Stomach (tissue), 9 donors: ENCODE measurements around the gene NPIPB8. TPM values are rescaled to one million over a fixed set of nuclear protein-coding genes. Genes with fewer than 3 reads are reported as not detected.

Experiments
- DNase-seq, 2 donors: peaks; one replicate each; pipeline versions ENCODE4 v3.0.0 to v3.0.0-alpha.2; 2013 to 2019
- H3K27ac ChIP-seq, 5 donors: fragments of 200-600 bp in 4 of 5; sonication (generic) in 4 of 5; one replicate each; pipeline ENCODE4 v1.5.1; 2013 to 2019; ENCODE audit warnings: mild to moderate bottlenecking in 1 of 5, moderate library complexity in 1 of 5
- H3K27me3 ChIP-seq, 3 donors: fragments of 200-600 bp; sonication (generic); one replicate each; pipeline ENCODE4 v1.5.1; 2017 to 2019; ENCODE audit warnings: mixed run types in 1 of 3
- H3K36me3 ChIP-seq, 4 donors: fragments of 200-600 bp; sonication (generic); 1 replicate in 3 of 4; 2 replicates in 1 of 4; pipeline ENCODE4 v1.5.1; 2016 to 2019
- H3K4me1 ChIP-seq, 4 donors: fragments of 200-600 bp; sonication (generic); one replicate each; pipeline ENCODE4 v1.5.1; 2016 to 2019
- H3K4me3 ChIP-seq, 4 donors: fragments of 200-600 bp; sonication (generic) in 3 of 4; one replicate each; pipeline ENCODE4 v1.5.1; 2016 to 2019; ENCODE audit warnings: mild to moderate bottlenecking in 1 of 4
- H3K9me3 ChIP-seq, 4 donors: fragments of 200-600 bp; sonication (generic); one replicate each; pipeline ENCODE4 v1.5.1; 2016 to 2019
- EP300 ChIP-seq: sonication (generic); formaldehyde crosslinking; IDR thresholded peaks from one replicate; pipeline ENCODE4 v1.6.1; 2017; ENCODE audit warnings: antibody characterized with exemption
- POLR2A ChIP-seq, 4 donors: fragments of 450-650 bp; IDR thresholded peaks; one replicate each; pipeline ENCODE4 v1.6.1; 2016; ENCODE audit warnings: antibody characterized with exemption in 4 of 4, control low read depth in 2 of 4, mild to moderate bottlenecking in 1 of 4, moderate library complexity in 1 of 4
- POLR2AphosphoS5 ChIP-seq, 3 donors: sonication (generic); formaldehyde crosslinking; IDR thresholded peaks; one replicate each; pipeline ENCODE4 v1.6.1; 2016; ENCODE audit warnings: antibody characterized with exemption in 3 of 3
- WGBS, 5 donors: extraction: QIAGEN DNeasy Blood & Tissue Kit in 3 of 5; methylation state at CpG; one replicate each; pipeline versions ENCODE4 v1.1.5 to v1.1.7; 2013 to 2018; 5-methylcytosine and 5-hydroxymethylcytosine counted together
- intact Hi-C: fragments of 100-400 bp; cut with DNase I; formaldehyde crosslinking; loops from one replicate; pipeline ENCODE4 v1.15.1; 2023; ENCODE audit warnings: low total_unique reads
- polyA plus RNA-seq, 3 donors: library from polyadenylated mRNA; stranded (reverse); fragments of 200-250 nt; gene quantifications; one replicate each; pipeline ENCODE4 v1.2.3, GENCODE V29; 2013
- total RNA-seq, 5 donors: library from RNA; depleted of rRNA; stranded (reverse); fragments of >200 nt; gene quantifications; one replicate each; pipeline versions ENCODE4 v1.1.0 to v1.2.3, GENCODE V29; 2014 to 2016
- TF ChIP-seq, protein P1 (sequence below), 7 experiments: fragments of 450-650 bp in 4 of 7; fragments of 200-600 bp in 3 of 7; sonication (generic) in 3 of 7; IDR thresholded peaks; one replicate each; pipeline ENCODE4 v1.5.1; 2016 to 2019; ENCODE audit warnings: antibody characterized with exemption in 7 of 7, control low read depth in 2 of 7, mild to moderate bottlenecking in 1 of 7
- donor health status: healthy with polysubstance abuse.
- donor health status: Bipolar disorder and iron deficiency.
- donor health status: healthy.

Gene NPIPB8
- total and polyA plus RNA-seq, 8 donors, result 0.08 to 1.0 TPM; not detected in 6

DNA sequence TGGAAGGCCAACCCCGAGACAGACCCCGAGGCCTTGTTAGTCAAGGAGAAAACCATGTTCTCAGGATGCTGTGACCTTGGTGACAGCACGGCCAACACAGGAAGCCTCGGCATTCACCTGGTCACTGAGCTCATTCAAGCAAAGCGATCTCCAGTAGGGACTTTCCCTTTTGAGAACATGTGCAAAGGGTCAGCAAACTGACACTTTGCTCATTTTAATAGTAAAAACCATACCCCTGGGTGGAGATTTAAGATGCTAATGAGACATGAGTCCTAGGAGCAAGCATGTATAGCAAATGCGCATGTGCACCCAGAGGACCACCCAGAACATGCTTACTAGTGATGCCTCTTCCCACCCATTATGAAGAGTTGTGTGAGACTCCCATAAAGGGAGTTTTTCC lies 35.3 kb upstream of the NPIPB8 start:
- H3K4me3 ChIP-seq, result no peak overlapping the region
- no peak overlapping the region for H3K27ac ChIP-seq
- no peaks in the 10 kb centered on the region for H3K9me3 ChIP-seq
- peaks cover 0 to 5% (median 2%) of the 10 kb centered on the region in 4 donors for H3K4me1 ChIP-seq
- no peak for TF ChIP-seq POLR2AphosphoS5 (IDR thresholded peaks at IDR 0.05)
- no peak for TF ChIP-seq EP300
- no peak for TF ChIP-seq POLR2A (IDR thresholded peaks at IDR 0.05)
- DNase-seq, result no peak
- H3K27me3 ChIP-seq, result peaks cover 0 to 5% (median 0%) of the 10 kb centered on the region in 3 donors
- H3K36me3 ChIP-seq, result peaks cover 0 to 29% (median 17%) of the 10 kb centered on the region in 4 donors
- WGBS, 5 donors, result 50 to 69% (median 59%) methylated on average over 4 to 5 of the region's 6 CpGs
- intact Hi-C loops, result no loop called here

DNA sequence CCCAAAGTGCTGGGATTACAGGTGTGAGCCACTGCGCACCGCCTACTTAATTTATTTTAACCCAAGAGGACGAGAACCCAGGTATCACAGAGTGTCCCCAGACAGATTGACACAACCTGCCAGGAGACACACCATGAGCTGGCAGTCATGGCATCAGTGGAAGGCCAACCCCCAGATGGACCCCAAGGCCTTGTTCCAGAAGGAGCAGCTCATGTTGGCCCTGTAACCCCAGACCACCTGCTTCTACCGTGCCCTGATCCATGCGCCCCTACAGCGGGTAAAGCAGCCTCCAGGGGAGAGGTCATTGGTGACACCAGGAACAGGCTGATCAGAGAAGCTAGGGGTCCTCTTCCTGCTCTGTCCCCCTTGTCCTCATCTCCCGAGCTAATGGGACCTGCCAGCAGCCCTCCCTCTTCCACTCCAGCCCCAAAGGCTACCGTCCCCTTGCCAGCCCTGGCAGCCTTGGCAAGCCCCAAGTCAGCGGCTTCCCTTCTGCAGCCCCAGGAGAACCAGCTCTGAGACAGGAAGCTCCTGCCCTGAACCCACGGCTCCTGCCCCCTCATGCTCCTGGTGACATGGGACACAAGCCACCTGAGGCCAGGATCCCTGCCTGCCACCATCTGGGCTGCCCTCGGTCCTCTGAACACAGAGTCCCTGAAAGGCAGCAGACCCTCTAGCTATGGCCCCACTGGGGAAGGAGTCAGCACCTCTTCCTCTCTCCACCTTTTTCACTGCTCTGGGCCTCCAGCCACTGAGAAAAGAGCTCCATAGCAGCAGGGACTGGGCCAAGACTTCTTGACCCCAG lies 34.3 kb upstream of the NPIPB8 start:
- peaks cover 0 to 37% (median 20%) of the 10 kb centered on the region in 4 donors for H3K36me3 ChIP-seq
- H3K9me3 ChIP-seq, result no peaks in the 10 kb centered on the region
- intact Hi-C loops, result no loop called here
- TF ChIP-seq POLR2AphosphoS5 (IDR thresholded peaks at IDR 0.05) (no peak), POLR2A (IDR thresholded peaks at IDR 0.05) (no peak), EP300 (no peak)
- TF ChIP-seq, protein P1, sequence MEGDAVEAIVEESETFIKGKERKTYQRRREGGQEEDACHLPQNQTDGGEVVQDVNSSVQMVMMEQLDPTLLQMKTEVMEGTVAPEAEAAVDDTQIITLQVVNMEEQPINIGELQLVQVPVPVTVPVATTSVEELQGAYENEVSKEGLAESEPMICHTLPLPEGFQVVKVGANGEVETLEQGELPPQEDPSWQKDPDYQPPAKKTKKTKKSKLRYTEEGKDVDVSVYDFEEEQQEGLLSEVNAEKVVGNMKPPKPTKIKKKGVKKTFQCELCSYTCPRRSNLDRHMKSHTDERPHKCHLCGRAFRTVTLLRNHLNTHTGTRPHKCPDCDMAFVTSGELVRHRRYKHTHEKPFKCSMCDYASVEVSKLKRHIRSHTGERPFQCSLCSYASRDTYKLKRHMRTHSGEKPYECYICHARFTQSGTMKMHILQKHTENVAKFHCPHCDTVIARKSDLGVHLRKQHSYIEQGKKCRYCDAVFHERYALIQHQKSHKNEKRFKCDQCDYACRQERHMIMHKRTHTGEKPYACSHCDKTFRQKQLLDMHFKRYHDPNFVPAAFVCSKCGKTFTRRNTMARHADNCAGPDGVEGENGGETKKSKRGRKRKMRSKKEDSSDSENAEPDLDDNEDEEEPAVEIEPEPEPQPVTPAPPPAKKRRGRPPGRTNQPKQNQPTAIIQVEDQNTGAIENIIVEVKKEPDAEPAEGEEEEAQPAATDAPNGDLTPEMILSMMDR (IDR thresholded peaks at IDR 0.05), result no peak
- no peak overlapping the region for H3K27ac ChIP-seq
- H3K4me1 ChIP-seq, result peaks cover 0 to 9% (median 0%) of the 10 kb centered on the region in 4 donors
- H3K4me3 ChIP-seq, result no peak overlapping the region
- WGBS, 5 donors, result 78 to 86% (median 82%) methylated on average over 11 of the region's 11 CpGs
- peaks cover 0 to 5% (median 0%) of the 10 kb centered on the region in 3 donors for H3K27me3 ChIP-seq
- DNase-seq, result no peak

- Histone ChIP-seq H3K4me3 (no peak overlapping the region), H3K27me3 (peaks cover 0 to 5% (median 0%) of the 10 kb centered on the region in 3 donors), H3K36me3 (peaks cover 0 to 37% (median 20%) of the 10 kb centered on the region in 4 donors), H3K9me3 (no peaks in the 10 kb centered on the region), H3K4me1 (peaks cover 0 to 14% (median 3%) of the 10 kb centered on the region in 4 donors), H3K27ac (no peak overlapping the region)
- no peak for DNase-seq
- intact Hi-C loops, result no loop called here
- TF ChIP-seq, protein P1 (IDR thresholded peaks at IDR 0.05), result no peak
- TF ChIP-seq POLR2AphosphoS5 (IDR thresholded peaks at IDR 0.05) (no peak), POLR2A (IDR thresholded peaks at IDR 0.05) (no peak), EP300 (no peak)
- WGBS, 5 donors, result 70 to 82% (median 71%) methylated on average over 8 of the region's 8 CpGs
Observed at GRCh38 chr16:28604186-28604565, 33.7 kb upstream of the NPIPB8 start.

DNA sequence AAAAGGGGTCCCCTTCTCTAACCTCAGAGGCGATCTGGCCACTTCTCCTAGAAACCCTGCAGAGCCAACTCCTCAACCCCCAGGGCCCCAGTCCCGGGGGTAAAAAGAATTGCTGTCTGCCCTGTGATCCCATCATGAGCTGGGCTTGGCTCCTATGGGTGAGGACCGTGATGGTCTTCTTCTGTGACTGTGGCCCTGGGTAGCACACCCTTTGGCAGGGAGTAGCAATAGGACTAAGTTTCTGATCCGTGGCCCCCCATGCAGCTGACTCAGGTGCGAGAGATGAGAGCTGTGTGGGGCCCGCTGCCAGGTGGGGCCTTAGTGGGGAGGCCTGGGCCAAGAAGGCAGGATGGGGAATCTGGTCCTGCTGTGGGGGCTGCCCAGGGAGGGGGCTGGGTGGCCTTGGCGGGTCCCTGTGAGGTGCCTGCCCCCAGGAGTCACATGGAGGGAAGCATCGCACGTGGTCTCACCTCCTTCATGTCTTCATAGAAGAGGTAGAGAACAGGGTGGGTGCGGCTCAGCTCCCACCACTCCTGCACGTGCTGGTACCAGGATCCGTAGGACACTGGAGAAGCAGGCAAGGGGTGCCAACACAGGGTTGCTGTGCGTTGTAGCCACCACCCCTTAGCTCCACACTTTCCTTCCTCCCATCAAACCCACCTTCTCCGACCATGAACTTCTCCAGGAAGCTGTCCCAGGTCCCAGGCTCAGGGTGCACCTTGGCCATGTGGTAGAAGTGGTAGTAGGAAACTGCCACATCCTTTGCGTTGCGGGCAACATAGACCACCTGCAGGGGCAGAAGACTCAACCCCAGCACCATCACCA lies 31.4 kb upstream of the NPIPB8 start:
- H3K27ac ChIP-seq, result no peak overlapping the region
- H3K27me3 ChIP-seq, result peaks cover 0 to 3% (median 0%) of the 10 kb centered on the region in 3 donors
- no peak for DNase-seq
- peaks cover 12 to 37% (median 21%) of the 10 kb centered on the region in 4 donors for H3K4me1 ChIP-seq
- intact Hi-C loops, result no loop called here
- 87 to 95% (median 93%) methylated on average over 12 to 16 of the region's 16 CpGs for whole genome bisulfite sequencing, 5 donors
- H3K9me3 ChIP-seq, result no peaks in the 10 kb centered on the region
- no peak for TF ChIP-seq POLR2A (IDR thresholded peaks at IDR 0.05)
- TF ChIP-seq POLR2AphosphoS5 (IDR thresholded peaks at IDR 0.05), result no peak
- TF ChIP-seq, protein P1 (IDR thresholded peaks at IDR 0.05), result no peak
- TF ChIP-seq EP300, result no peak
- H3K4me3 ChIP-seq, result no peak overlapping the region
- peaks cover 0 to 37% (median 20%) of the 10 kb centered on the region in 4 donors for H3K36me3 ChIP-seq
